CD4-positive, alpha-beta T cell (primary cell): ENCODE measurements around the gene APPL2. TPM values are rescaled to one million over a fixed set of nuclear protein-coding genes. Genes with fewer than 3 reads are reported as not detected.

ENCODE experiments used
- ATAC-seq: fragments of 200-7000 bp; cut with Tn5 transposase; one replicate; pipeline ENCODE4 v1.10.0; 2022; ENCODE audit warnings: mild to moderate bottlenecking; ENCODE audit not compliant: poor library complexity
- CTCF ChIA-PET: fragments of 350-600 bp; sonication (Branson Sonifier 250); formaldehyde crosslinking; loops from one replicate; lab custom pipeline; 2021; ENCODE audit warnings: antibody characterized with exemption, inconsistent platforms; lab: Charles Lee
- POLR2A ChIA-PET: fragments of 350-600 bp; sonication (Branson Sonifier 250); formaldehyde crosslinking; loops from one replicate; lab custom pipeline; 2021; ENCODE audit warnings: antibody characterized with exemption, inconsistent platforms; lab: Charles Lee
- DNase-seq, 14 experiments: peaks; one replicate each; pipeline ENCODE4 v3.0.0-alpha.2; 2013 to 2020; ENCODE audit warnings: mixed read lengths in 2 of 14
- H3K27ac ChIP-seq, 2 donors: one replicate each; pipeline versions ENCODE4 v1.5.1 to v1.7.0; 2013; ENCODE audit warnings: low read length in 2 of 2, low read depth in 1 of 2, mild to moderate bottlenecking in 1 of 2
- H3K27me3 ChIP-seq, 2 experiments: 1 replicate in 1 of 2; 2 replicates in 1 of 2; pipeline versions ENCODE4 v1.6.1 to v1.7.0; 2013; ENCODE audit warnings: low read length in 2 of 2, control low read depth in 1 of 2, mild to moderate bottlenecking in 1 of 2, moderate library complexity in 1 of 2; ENCODE audit not compliant: insufficient read depth in 2 of 2, control insufficient read depth in 1 of 2
- H3K36me3 ChIP-seq: one replicate; pipeline ENCODE4 v1.6.1; 2013; ENCODE audit warnings: low read length, control low read depth; ENCODE audit not compliant: insufficient read depth
- H3K4me1 ChIP-seq: one replicate; pipeline ENCODE4 v1.6.1; 2013; ENCODE audit warnings: low read length, control low read depth; ENCODE audit not compliant: insufficient read depth
- H3K4me3 ChIP-seq: one replicate; pipeline ENCODE4 v1.5.1; 2013; ENCODE audit warnings: mild to moderate bottlenecking, low read length, moderate library complexity
- H3K9me3 ChIP-seq, 2 experiments: 1 replicate in 1 of 2; 2 replicates in 1 of 2; pipeline versions ENCODE4 v1.6.1 to v1.7.0; 2013; ENCODE audit warnings: low read length in 2 of 2, mild to moderate bottlenecking in 2 of 2, control low read depth in 1 of 2, moderate library complexity in 1 of 2; ENCODE audit not compliant: control insufficient read depth in 1 of 2, insufficient read depth in 1 of 2
- H3K27ac Mint-ChIP-seq: one replicate; pipeline ENCODE4 v1.8.0; 2020; ENCODE audit warnings: mixed read lengths
- H3K27me3 Mint-ChIP-seq: one replicate; pipeline ENCODE4 v1.8.0; 2021; ENCODE audit warnings: mixed read lengths
- H3K36me3 Mint-ChIP-seq: one replicate; pipeline ENCODE4 v1.8.0; 2021; ENCODE audit warnings: low read depth, mixed read lengths
- H3K4me1 Mint-ChIP-seq: one replicate; pipeline ENCODE4 v1.8.0; 2021; ENCODE audit warnings: low read depth, mixed read lengths
- H3K4me3 Mint-ChIP-seq: one replicate; pipeline ENCODE4 v1.8.0; 2020; ENCODE audit warnings: mild to moderate bottlenecking, mixed read lengths
- H3K9me3 Mint-ChIP-seq: one replicate; pipeline ENCODE4 v1.8.0; 2020; ENCODE audit warnings: mixed read lengths
- CTCF ChIP-seq: fragments of 200-600 bp; IDR thresholded peaks from one replicate; pipeline ENCODE4 v1.8.0; 2022; ENCODE audit warnings: antibody characterized with exemption, mild to moderate bottlenecking
- intact Hi-C, 2 experiments: fragments of 100-400 bp; cut with DNase I in 1 of 2; cut with micrococcal nuclease in 1 of 2; formaldehyde crosslinking; loops; one replicate each; pipeline versions ENCODE4 v1.15.1 to v1.9.0; 2023 to 2025; cut with DNase I, micrococcal nuclease
- total RNA-seq, 174 experiments: library from RNA in 2 of 174; stranded (reverse) in 2 of 174; gene quantifications; one replicate each; pipeline ENCODE4 v1.2.3 and lab custom pipeline; 2021 to 2026

APPL2 gene
- total RNA-seq, 2 experiments from 2014 or later = 58.8 to 59.9 TPM

- H3K27me3 ChIP-seq = no peaks in the 10 kb centered on the region
- no peaks in the 10 kb centered on the region for H3K4me1 ChIP-seq
- no peaks in the 10 kb centered on the region for H3K4me1 Mint-ChIP-seq
- no peaks in the 10 kb centered on the region for H3K9me3 ChIP-seq
- intact Hi-C loops = no loop called here
- no peak overlapping the region for H3K4me3 ChIP-seq
- peaks cover 82% of the 10 kb centered on the region for H3K36me3 ChIP-seq
- H3K9me3 Mint-ChIP-seq = no peaks in the 10 kb centered on the region
- no peaks in the 10 kb centered on the region for H3K27me3 Mint-ChIP-seq
- no peak for TF ChIP-seq CTCF
- ChIA-PET CTCF (no interaction called here), POLR2A (no interaction called here)
- DNase-seq = no peak
- peaks cover 90% of the 10 kb centered on the region for H3K36me3 Mint-ChIP-seq
- ATAC-seq = no peak
- no peak overlapping the region for H3K4me3 Mint-ChIP-seq
- H3K27ac Mint-ChIP-seq = no peak overlapping the region
- H3K27ac ChIP-seq = no peak overlapping the region
Observed at GRCh38 chr12:105206686-105207374, 29.1 kb downstream of the APPL2 start.

GRCh38 chr12:105205322-105206048 is 30.5 kb downstream of the APPL2 start:
- H3K4me3 Mint-ChIP-seq = no peak overlapping the region
- DNase-seq (no peak), ATAC-seq (no peak)
- no peaks in the 10 kb centered on the region for H3K4me1 ChIP-seq
- H3K4me1 Mint-ChIP-seq = no peaks in the 10 kb centered on the region
- POLR2A ChIA-PET = no interaction called here
- no peaks in the 10 kb centered on the region for H3K9me3 ChIP-seq
- H3K27me3 ChIP-seq = no peaks in the 10 kb centered on the region
- H3K36me3 Mint-ChIP-seq = peaks cover 93% of the 10 kb centered on the region
- H3K9me3 Mint-ChIP-seq = no peaks in the 10 kb centered on the region
- peaks cover 85% of the 10 kb centered on the region for H3K36me3 ChIP-seq
- no peaks in the 10 kb centered on the region for H3K27me3 Mint-ChIP-seq
- intact Hi-C loops = no loop called here
- no peak overlapping the region for H3K4me3 ChIP-seq
- H3K27ac ChIP-seq = no peak overlapping the region
- no peak for TF ChIP-seq CTCF
- no peak overlapping the region for H3K27ac Mint-ChIP-seq
- CTCF ChIA-PET = no interaction called here

- H3K27ac Mint-ChIP-seq = no peak overlapping the region
- ATAC-seq = no peak
- POLR2A ChIA-PET = no interaction called here
Observed at GRCh38 chr12:105204916-105205315, 31.1 kb downstream of the APPL2 start.

More at GRCh38 chr12:105204916-105205315, 31.1 kb downstream of the APPL2 start:
- Histone ChIP-seq H3K4me1 (no peaks in the 10 kb centered on the region), H3K4me3 (no peak overlapping the region), H3K27ac (no peak overlapping the region), H3K9me3 (no peaks in the 10 kb centered on the region), H3K36me3 (peaks cover 87% of the 10 kb centered on the region), H3K27me3 (no peaks in the 10 kb centered on the region)
- no peak for TF ChIP-seq CTCF
- Mint-ChIP-seq H3K36me3 (peaks cover 89% of the 10 kb centered on the region), H3K27me3 (no peaks in the 10 kb centered on the region), H3K4me3 (no peak overlapping the region), H3K9me3 (no peaks in the 10 kb centered on the region), H3K4me1 (no peaks in the 10 kb centered on the region)
- CTCF ChIA-PET = no interaction called here
- DNase-seq = no peak
- intact Hi-C loops = no loop called here
